Stomach smooth muscle (tissue), 2 donors: Measurements from ENCODE around the gene DNM2.

ENCODE experiments used
- H3K27ac ChIP-seq: one replicate; pipeline ENCODE4 v1.7.0; 2013; ENCODE audit warnings: mild to moderate bottlenecking, low read length, inconsistent platforms
- H3K27me3 ChIP-seq, 2 donors: one replicate each; pipeline ENCODE4 v1.7.0; 2013; ENCODE audit warnings: low read length in 2 of 2; ENCODE audit not compliant: insufficient read depth in 2 of 2, control insufficient read depth in 1 of 2
- H3K36me3 ChIP-seq, 2 donors: one replicate each; pipeline ENCODE4 v1.7.0; 2013; ENCODE audit warnings: low read length in 2 of 2; ENCODE audit not compliant: control insufficient read depth in 2 of 2, insufficient read depth in 2 of 2
- H3K4me1 ChIP-seq: one replicate; pipeline ENCODE4 v1.7.0; 2013; ENCODE audit warnings: low read length; ENCODE audit not compliant: control insufficient read depth, insufficient read depth
- H3K4me3 ChIP-seq, 2 donors: one replicate each; pipeline ENCODE4 v1.7.0; 2013; ENCODE audit warnings: low read length in 2 of 2
- H3K9ac ChIP-seq, 2 donors: one replicate each; pipeline ENCODE4 v1.7.0; 2013; ENCODE audit warnings: low read length in 2 of 2, mild to moderate bottlenecking in 1 of 2
- H3K9me3 ChIP-seq, 2 donors: one replicate each; pipeline ENCODE4 v1.7.0; 2013; ENCODE audit warnings: low read length in 2 of 2; ENCODE audit not compliant: control insufficient read depth in 2 of 2
- donor health status: healthy.
- donor health status: Pancreatic carcinoma.

Gene DNM2

GRCh38 chr19:10803252-10803651, 85.4 kb downstream of the DNM2 start:
- no peaks in the 10 kb centered on the region for H3K9me3 ChIP-seq
- H3K4me1 ChIP-seq = no peaks in the 10 kb centered on the region
- H3K27me3 ChIP-seq = no peaks in the 10 kb centered on the region
- no peak overlapping the region for H3K4me3 ChIP-seq
- H3K36me3 ChIP-seq = peaks cover 33 to 40% of the 10 kb centered on the region in 2 donors
- H3K9ac ChIP-seq = no peak overlapping the region
- no peak overlapping the region for H3K27ac ChIP-seq

DNA sequence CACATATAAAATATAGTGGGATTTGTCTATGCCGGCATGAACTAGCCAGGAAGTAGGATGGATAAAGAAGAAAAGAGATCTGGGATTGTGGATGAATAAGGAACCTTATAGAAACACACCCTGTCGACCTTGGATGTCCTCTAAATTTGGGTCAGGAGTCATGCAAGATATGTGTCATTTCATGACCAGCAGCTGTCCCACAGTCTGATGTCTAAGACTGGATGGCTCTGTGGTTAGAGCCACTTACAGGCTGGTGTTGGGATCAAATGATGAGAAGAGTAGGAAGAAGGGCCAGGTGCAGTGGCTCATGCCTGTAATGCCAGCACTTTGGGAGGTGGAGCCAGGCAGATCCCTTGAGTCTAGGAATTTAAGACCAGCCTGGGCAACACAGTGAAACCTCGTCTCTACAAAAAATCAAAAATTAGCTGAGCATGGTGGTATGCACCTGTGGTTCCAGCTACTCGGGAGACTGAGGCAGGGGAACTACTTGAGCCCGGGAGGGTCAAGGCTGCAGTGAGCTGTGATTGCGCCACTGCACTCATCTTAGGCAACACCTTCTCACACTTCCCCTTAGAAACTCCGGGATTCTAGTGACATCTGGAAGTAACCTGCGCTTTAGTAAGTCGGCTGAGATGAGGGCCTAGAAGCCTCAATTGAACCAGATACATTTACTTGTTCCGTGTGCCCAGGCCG, 87.3 kb downstream of the DNM2 start:
- Histone ChIP-seq H3K9me3 (no peaks in the 10 kb centered on the region), H3K27me3 (no peaks in the 10 kb centered on the region), H3K4me1 (no peaks in the 10 kb centered on the region)

GRCh38 chr19:10805758-10806247, 87.9 kb downstream of the DNM2 start:
- no peak overlapping the region for H3K9ac ChIP-seq
- H3K27me3 ChIP-seq = no peaks in the 10 kb centered on the region
- no peaks in the 10 kb centered on the region for H3K9me3 ChIP-seq
- no peak overlapping the region for H3K4me3 ChIP-seq
- H3K36me3 ChIP-seq = peaks cover 30 to 46% of the 10 kb centered on the region in 2 donors
- H3K27ac ChIP-seq = no peak overlapping the region
- H3K4me1 ChIP-seq = no peaks in the 10 kb centered on the region

More for the DNA sequence above, 87.3 kb downstream of the DNM2 start:
- Histone ChIP-seq H3K27ac (no peak overlapping the region), H3K4me3 (no peak overlapping the region), H3K9ac (no peak overlapping the region), H3K36me3 (peaks cover 30 to 42% of the 10 kb centered on the region in 2 donors)

- no peak overlapping the region for H3K27ac ChIP-seq
- H3K9ac ChIP-seq = no peak overlapping the region
- H3K27me3 ChIP-seq = no peaks in the 10 kb centered on the region
- H3K36me3 ChIP-seq = peaks cover 19 to 46% of the 10 kb centered on the region in 2 donors
- no peak overlapping the region for H3K4me3 ChIP-seq
- no peaks in the 10 kb centered on the region for H3K4me1 ChIP-seq
- no peaks in the 10 kb centered on the region for H3K9me3 ChIP-seq
These were observed 91.2 kb downstream of the DNM2 start for GRCh38 chr19:10808937-10809649.

DNA sequence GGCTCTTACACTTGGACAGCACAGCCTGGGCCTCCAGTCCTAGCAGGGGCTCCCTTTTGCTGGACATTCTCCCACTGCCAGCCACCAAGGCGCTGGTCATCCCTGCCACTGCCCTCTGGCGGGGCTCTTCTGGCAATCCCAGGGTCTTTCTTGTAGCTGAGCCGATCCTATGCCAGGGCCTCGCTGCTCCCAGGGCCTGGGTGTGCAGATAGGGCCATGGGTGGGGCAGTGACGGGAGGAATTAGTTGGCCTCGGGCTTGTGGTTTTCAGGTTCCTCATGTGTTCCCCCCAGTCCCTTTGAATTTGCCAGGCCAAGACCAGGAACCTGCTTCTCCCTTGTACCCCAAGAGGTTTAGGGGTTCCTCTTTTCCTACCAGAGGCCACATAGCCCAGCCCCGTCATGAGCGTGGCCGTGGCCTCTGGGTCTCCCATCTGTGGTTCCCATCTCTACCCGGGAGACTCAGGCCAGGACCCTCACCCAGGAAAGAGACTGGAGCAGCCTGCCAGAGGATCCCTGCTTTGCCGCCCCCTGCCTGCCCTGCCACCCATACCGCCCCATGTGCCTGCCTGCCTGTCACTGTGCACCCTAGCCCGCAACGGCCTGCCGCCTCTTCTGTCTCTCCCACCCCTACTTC, 91.9 kb downstream of the DNM2 start:
- no peak overlapping the region for H3K27ac ChIP-seq
- H3K4me3 ChIP-seq = no peak overlapping the region
- peaks cover 20 to 45% of the 10 kb centered on the region in 2 donors for H3K36me3 ChIP-seq
- no peaks in the 10 kb centered on the region for H3K9me3 ChIP-seq
- H3K9ac ChIP-seq = no peak overlapping the region
- no peaks in the 10 kb centered on the region for H3K4me1 ChIP-seq
- H3K27me3 ChIP-seq = no peaks in the 10 kb centered on the region

- Histone ChIP-seq H3K4me1 (no peaks in the 10 kb centered on the region), H3K9ac (no peak overlapping the region), H3K27me3 (no peaks in the 10 kb centered on the region), H3K36me3 (peaks cover 10 to 41% of the 10 kb centered on the region in 2 donors), H3K9me3 (no peaks in the 10 kb centered on the region), H3K27ac (no peak overlapping the region), H3K4me3 (no peak overlapping the region)
These were observed 93.7 kb downstream of the DNM2 start for GRCh38 chr19:10811391-10812111.

- Histone ChIP-seq H3K4me1 (no peaks in the 10 kb centered on the region), H3K27ac (no peak overlapping the region)
These were observed 94.3 kb downstream of the DNM2 start for GRCh38 chr19:10812196-10812595.

GRCh38 chr19:10812902-10813404, 95.1 kb downstream of the DNM2 start:
- no peak overlapping the region for H3K27ac ChIP-seq
- H3K9ac ChIP-seq = no peak overlapping the region
- peaks cover 3% of the 10 kb centered on the region for H3K4me1 ChIP-seq
- H3K9me3 ChIP-seq = no peaks in the 10 kb centered on the region
- no peaks in the 10 kb centered on the region for H3K27me3 ChIP-seq
- peaks cover 10 to 41% of the 10 kb centered on the region in 2 donors for H3K36me3 ChIP-seq
- no peak overlapping the region for H3K4me3 ChIP-seq

More at GRCh38 chr19:10812196-10812595, 94.3 kb downstream of the DNM2 start:
- Histone ChIP-seq H3K27me3 (no peaks in the 10 kb centered on the region), H3K4me3 (no peak overlapping the region), H3K9ac (no peak overlapping the region), H3K9me3 (no peaks in the 10 kb centered on the region), H3K36me3 (peaks cover 10 to 41% of the 10 kb centered on the region in 2 donors)

- Histone ChIP-seq H3K9ac (no peak overlapping the region), H3K27ac (no peak overlapping the region), H3K4me3 (no peak overlapping the region), H3K27me3 (no peaks in the 10 kb centered on the region), H3K4me1 (peaks cover 8% of the 10 kb centered on the region), H3K9me3 (no peaks in the 10 kb centered on the region), H3K36me3 (peaks cover 14 to 32% of the 10 kb centered on the region in 2 donors)
These were observed 97.2 kb downstream of the DNM2 start for GRCh38 chr19:10815007-10815536.
